OCI-M1 (cell line): ENCODE data around the gene INPP5K.
"Not testable (repeated sequence)": the region's sequence is repeated elsewhere in the genome, so short reads cannot be mapped to it uniquely, and the experiment has no call there.

ENCODE experiments used
- DNase-seq: peaks from one replicate; lab custom pipeline; 2025; lab: John Stamatoyannopoulos, UW

Gene INPP5K

GRCh38 chr17:1464186-1464585 is 52.2 kb downstream of the INPP5K start:
- DNase-seq = no peak

GRCh38 chr17:1462164-1463112 is 54.0 kb downstream of the INPP5K start:
- no peak for DNase-seq

- no peak for DNase-seq
These were observed 55.0 kb downstream of the INPP5K start for GRCh38 chr17:1461198-1461944.

GRCh38 chr17:1460233-1460632 is 56.2 kb downstream of the INPP5K start:
- DNase-seq = no peak

- DNase-seq = peak; percentile 95
These were observed 60.4 kb downstream of the INPP5K start, which contains the start of gene CRK for GRCh38 chr17:1455797-1456599. Gene CRK, minus strand, starts transcription at chr17:1456232. Its CDS starts 115 bp downstream, at chr17:1456117.

- DNase-seq = peak; percentile 60
These were observed 61.1 kb downstream of the INPP5K start for GRCh38 chr17:1455291-1455796.

- no peak for DNase-seq
These were observed 61.9 kb downstream of the INPP5K start for GRCh38 chr17:1454541-1454940.

GRCh38 chr17:1453694-1454093 is 62.7 kb downstream of the INPP5K start:
- not testable (repeated sequence) for DNase-seq

- no peak for DNase-seq
These were observed 63.6 kb downstream of the INPP5K start for GRCh38 chr17:1452836-1453235.

GRCh38 chr17:1450261-1450660 is 66.2 kb downstream of the INPP5K start:
- not testable (repeated sequence) for DNase-seq

GRCh38 chr17:1449412-1449967 is 66.9 kb downstream of the INPP5K start:
- DNase-seq = no peak

GRCh38 chr17:1447052-1447451 is 69.4 kb downstream of the INPP5K start:
- no peak for DNase-seq

GRCh38 chr17:1446201-1446600 is 70.2 kb downstream of the INPP5K start:
- DNase-seq = no peak

- DNase-seq = not testable (repeated sequence)
These were observed 70.7 kb downstream of the INPP5K start for GRCh38 chr17:1445695-1446094.
